GM18517 (cell line): Measurements from ENCODE around the gene PELI1.
"Not testable (repeated sequence)": the region's sequence is repeated elsewhere in the genome, so short reads cannot be mapped to it uniquely, and the experiment has no call there.

Experiments used
- ATAC-seq: cut with Tn5 transposase; IDR thresholded peaks from one replicate; pipeline ENCODE4 v1.9.1; 2021; ENCODE audit warnings: mild to moderate bottlenecking, moderate library complexity; ENCODE audit not compliant: unreplicated experiment

Gene PELI1

GRCh38 chr2:64092502-64092901 lies 51.7 kb downstream of the PELI1 start:
- peak; percentile 78 for ATAC-seq

GRCh38 chr2:64090264-64090663 lies 54.0 kb downstream of the PELI1 start:
- ATAC-seq, result no peak

DNA sequence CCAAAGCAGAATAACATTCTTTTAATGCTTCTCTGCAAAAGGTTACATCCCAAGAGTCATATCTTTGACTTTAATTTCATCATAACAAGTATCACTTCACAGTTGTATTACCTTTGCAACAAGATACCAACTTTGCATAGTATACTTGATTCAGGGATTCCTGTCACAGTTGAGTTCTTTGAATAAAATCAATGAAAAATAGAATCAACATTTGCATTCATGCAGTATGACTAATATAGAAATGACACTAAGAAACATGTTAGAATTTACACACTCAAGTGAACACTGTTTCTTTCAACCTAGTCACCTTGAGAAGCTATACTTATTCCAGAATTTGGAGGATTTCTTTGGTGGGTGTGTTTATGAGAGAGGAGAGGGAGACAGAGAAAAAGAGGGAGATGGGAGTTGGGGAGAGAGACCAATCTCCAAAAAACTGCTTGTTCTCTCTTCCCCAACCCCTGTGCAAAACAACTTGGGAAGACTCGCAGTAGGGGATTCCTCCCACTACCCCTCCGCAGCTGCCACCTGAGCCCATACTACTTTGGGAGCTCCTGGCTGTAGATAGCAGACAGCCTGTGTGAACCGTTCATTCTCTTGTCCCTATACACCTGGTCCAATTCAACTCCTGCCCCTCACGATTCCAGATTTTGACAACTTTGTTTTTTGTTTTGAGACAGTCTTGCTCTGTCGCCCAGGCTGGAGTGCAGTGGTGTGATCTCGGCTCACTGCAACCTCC lies 57.7 kb downstream of the PELI1 start:
- ATAC-seq, result peak; percentile 49

- ATAC-seq, result no peak
Observed at GRCh38 chr2:64085936-64086335, 58.3 kb downstream of the PELI1 start.

GRCh38 chr2:64081046-64081445 lies 63.2 kb downstream of the PELI1 start:
- no peak for ATAC-seq

GRCh38 chr2:64080179-64080578 lies 64.0 kb downstream of the PELI1 start:
- ATAC-seq, result no peak

GRCh38 chr2:64079688-64080087 lies 64.5 kb downstream of the PELI1 start:
- not testable (repeated sequence) for ATAC-seq

DNA sequence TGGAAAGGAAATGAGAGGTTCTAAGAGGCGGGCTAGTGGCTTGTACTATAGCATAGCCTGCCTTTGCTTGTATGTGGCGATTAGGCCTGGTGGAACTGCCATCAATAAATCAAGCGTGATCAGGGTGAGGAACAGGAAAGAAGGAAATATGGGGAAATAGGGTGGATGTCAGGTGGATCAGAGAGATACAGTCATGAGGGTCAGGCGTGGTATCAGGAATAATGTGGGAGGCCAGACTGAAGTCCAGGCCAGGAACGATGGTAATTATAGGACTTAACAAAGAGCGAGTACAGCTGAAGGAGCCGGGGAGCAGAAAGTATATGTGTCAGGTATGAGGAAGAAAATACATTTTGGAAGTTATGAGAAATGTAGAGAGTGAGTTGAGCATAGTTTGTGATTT lies 67.4 kb downstream of the PELI1 start:
- not testable (repeated sequence) for ATAC-seq

GRCh38 chr2:64074616-64075015 lies 69.6 kb downstream of the PELI1 start:
- ATAC-seq, result not testable (repeated sequence)

GRCh38 chr2:64067326-64067725 lies 76.9 kb downstream of the PELI1 start:
- no peak for ATAC-seq

GRCh38 chr2:64065516-64065915 lies 78.7 kb downstream of the PELI1 start:
- ATAC-seq, result no peak

DNA sequence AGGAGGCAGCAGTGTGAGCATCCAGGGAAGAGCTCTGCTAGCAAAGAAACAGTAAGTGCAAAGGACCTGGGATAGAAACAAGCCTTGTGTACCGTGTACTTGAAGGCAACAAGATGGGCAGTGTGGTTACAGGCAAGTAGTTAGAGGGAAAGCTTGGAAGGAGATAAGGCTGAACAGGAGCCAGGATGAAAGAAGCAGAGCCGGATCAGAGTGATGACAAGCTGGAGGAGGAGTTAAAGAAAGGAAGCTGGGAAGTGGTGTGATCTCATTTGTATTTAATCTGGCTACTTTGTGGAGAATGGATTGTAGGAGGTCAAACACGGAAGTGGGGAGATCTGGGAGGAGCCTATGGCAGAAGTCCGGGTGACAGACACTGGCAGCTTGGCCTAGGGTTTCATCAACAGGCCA lies 80.3 kb downstream of the PELI1 start:
- ATAC-seq, result no peak

DNA sequence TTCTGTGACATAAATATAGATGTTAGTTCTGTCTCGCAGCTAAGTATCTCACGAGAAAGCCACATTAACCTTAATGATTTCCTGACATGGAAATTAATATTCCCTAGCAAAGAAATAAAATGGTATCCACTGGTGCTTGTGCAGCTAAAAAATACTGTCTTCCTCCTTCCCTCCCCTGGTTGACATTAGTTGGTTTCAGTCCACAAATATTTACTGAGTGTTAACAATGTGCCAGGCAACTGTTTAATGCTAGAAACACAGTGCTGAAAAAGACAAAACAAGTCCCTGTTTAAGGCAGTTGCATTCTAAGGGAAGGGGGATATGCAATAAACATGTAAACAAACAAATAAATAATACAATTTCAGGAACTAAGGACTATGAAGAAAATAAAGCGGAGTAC lies 80.8 kb downstream of the PELI1 start:
- no peak for ATAC-seq

- ATAC-seq, result peak; percentile 78
Observed at GRCh38 chr2:64062840-64063239, 81.4 kb downstream of the PELI1 start.

- ATAC-seq, result no peak
Observed at GRCh38 chr2:64059270-64059669, 85.0 kb downstream of the PELI1 start.

- no peak for ATAC-seq
Observed at GRCh38 chr2:64056021-64056420, 88.2 kb downstream of the PELI1 start.

GRCh38 chr2:64054161-64054915 lies 89.9 kb downstream of the PELI1 start:
- no peak for ATAC-seq

DNA sequence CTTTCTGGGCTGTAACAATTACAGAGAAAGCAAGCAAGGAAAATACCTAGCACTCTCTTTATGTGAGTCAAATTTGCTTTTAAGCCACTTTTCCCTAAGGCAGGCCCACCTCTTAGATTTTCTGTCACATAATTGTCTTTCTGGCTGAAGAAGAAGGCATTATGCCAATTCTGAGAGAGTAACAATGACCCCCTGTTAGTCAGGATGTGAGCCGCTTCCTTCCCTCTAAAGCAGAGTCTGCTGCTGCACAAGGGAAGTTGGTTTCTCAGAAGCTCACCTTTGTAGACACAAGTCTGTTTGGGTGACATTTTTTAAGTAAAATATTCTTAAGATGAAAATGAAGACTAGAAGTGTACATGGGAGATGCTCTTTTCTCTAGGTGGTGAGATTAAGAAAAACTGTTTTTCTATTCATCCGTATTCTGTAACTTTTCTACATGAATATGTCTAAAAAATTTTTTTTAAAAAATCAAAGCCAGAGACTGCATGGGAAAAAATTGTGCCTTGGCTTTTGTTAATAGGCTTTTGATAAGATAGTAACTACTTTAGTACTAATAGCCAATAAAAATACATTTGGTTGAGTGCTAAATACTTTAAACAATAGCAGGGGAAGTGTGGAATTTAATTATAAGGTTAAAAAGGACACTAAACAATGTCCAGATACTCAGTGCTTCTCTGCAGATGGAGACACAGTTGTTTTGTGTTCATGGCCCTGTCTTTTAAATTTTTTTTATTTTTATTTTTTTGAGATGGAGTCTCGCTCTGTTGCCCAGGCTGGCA lies 91.6 kb downstream of the PELI1 start:
- ATAC-seq, result no peak

GRCh38 chr2:64049633-64050220 lies 94.5 kb downstream of the PELI1 start:
- ATAC-seq, result peak; percentile 88

DNA sequence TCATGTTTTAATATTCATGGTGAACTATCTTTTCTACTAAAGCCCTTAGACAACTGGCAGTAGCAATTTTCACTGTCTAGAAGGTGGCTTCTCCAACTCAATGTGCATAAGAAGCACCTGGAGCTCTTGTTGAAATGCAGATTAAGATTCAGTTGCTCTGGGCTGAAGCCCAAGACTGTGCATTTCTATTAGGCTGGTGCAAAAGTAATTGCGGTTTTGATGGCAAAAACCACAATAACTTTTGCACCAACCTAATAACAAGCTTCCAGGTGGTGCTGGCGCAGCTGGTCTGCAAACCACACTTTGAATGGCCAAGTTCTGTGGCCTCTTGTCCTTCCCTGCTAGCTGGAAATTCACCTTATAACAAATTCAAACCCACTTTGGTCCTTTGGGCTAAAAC lies 98.3 kb downstream of the PELI1 start:
- no peak for ATAC-seq
